Measurements from ENCODE around the gene NFKB1.

Gene NFKB1

DNA sequence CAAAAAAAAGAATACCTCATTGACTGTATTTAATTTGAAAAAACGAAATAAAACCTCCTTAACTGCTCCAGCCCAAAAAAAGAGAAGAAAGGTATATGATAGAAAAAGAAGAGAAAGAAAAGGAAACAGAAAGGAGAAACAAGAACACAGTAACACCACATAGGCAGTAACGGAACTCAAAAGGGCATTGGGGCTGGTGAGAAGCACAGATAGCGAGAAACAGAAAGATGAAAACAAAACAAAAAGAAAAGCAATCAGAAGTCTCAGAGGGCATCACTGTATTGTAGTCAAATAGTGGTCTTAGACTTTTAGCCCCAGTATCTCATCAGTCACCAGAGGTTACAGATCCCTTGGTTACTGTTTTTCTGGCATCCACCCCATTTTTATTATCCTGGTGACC lies 88.6 kb downstream of the NFKB1 start:
- FAIRE-seq (peak; percentile 77), DNase-seq (ENCODE audit: extremely low spot score, insufficient read length, low read depth) (no peak)

- DNase-seq (ENCODE audit: extremely low spot score, insufficient read length, low read depth), result no peak
Observed at GRCh38 chr4:102592256-102592655, 91.1 kb downstream of the NFKB1 start.

GRCh38 chr4:102593147-102593546 lies 92.0 kb downstream of the NFKB1 start:
- DNase-seq (ENCODE audit: extremely low spot score, insufficient read length, low read depth), result no peak

More at GRCh38 chr4:102592256-102592655, 91.1 kb downstream of the NFKB1 start:
- no peak for FAIRE-seq

GRCh38 chr4:102594000-102594399 lies 92.8 kb downstream of the NFKB1 start:
- DNase-seq (ENCODE audit: extremely low spot score, insufficient read length, low read depth) (no peak), FAIRE-seq (no peak)

More at GRCh38 chr4:102593147-102593546, 92.0 kb downstream of the NFKB1 start:
- FAIRE-seq, result no peak

DNA sequence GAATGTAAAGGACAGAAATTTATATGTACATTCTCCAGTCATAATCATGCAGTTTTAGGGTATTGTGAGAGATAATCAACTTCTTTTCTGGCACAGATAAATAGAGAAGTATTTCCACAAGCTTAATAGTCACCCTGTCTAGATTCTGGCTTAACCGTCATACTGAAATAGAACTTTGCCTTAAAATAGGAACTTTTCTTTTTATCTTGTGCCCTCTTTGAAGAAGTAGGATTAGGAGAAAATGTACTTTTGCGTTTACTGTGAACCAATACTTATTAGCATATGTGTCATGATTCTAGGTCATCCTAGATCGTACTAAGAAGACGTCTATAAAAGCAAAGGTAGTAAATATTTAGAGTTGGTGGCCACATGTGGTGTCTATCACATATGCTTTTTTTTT lies 95.4 kb downstream of the NFKB1 start:
- FAIRE-seq (no peak), DNase-seq (ENCODE audit: extremely low spot score, insufficient read length, low read depth) (no peak)

GRCh38 chr4:102598086-102598761 lies 97.1 kb downstream of the NFKB1 start:
- FAIRE-seq, result peak; percentile 76
- DNase-seq (ENCODE audit: extremely low spot score, insufficient read length, low read depth), result no peak

DNA sequence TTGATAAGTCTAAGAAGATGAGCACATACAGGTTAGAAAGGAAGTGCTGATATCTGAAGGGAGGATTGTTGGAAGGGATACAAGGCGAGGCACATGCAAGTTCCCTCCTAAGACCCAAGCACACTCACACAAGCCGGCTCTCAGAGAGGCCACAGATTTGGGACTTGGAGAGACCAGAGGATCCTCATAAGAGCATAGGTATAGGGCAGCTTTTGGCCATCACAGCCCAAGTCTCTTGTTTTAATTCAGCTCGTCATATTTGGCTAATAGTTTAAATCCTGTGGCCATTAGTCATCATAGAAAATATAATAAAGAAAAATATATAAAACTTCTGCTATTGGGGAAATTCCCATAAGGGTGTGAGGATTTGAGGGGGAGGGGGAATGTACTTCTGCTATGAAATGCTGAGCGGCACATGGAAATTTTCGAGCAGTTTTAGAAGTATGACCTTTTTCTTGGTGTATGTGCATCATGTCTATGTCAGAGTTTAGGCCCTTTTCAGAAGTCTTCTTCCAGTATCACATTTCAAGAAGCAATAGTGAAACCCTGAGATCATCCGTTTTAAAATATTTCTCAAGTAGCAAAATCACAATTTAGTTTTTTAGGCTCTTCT lies 97.7 kb downstream of the NFKB1 start:
- DNase-seq (ENCODE audit: extremely low spot score, insufficient read length, low read depth) (no peak), FAIRE-seq (peak; percentile 74)

DNA sequence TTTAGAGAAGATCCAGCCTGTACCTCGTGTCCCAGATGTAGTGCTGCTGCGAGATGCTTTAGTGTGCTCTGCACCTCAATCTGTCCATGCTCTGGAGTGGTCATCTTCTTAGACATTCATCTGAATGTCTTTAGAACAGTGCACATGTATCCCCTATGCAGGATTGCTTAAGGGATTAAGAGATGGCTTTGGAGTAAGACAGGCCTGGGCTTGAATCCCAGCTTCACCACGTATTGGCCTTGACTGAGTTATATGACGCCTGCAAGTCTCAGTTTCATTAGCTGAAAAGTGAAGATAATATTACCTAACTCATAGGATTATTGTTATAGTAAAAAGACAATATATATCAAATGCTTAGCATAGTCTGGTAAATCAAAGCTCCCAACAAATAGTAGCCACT lies 98.3 kb downstream of the NFKB1 start:
- no peak for FAIRE-seq
- no peak for DNase-seq (ENCODE audit: extremely low spot score, insufficient read length, low read depth)

DNA sequence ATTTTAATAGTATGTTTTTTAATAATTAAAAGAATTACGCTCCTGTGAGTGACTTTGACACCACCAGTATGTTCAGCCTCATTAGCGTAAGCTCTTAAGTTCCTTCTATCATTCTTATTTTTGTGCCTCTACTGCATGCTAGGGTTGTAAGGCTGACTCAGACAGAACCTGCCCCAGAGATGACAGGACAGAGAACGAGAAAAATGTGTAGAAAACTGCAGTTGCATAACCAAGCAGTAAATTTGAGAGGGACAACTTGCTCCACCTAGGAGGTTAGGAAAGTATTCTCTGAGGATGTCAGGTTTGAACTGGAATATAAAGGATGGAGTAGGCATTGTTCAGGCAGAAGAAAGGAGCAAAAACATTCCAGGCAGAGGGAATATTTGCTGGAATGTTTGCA lies 98.7 kb downstream of the NFKB1 start:
- FAIRE-seq (peak; percentile 29), DNase-seq (ENCODE audit: extremely low spot score, insufficient read length, low read depth) (no peak)

- FAIRE-seq (no peak), DNase-seq (ENCODE audit: extremely low spot score, insufficient read length, low read depth) (no peak)
Observed at GRCh38 chr4:102600689-102601088, 99.5 kb downstream of the NFKB1 start.

DNA sequence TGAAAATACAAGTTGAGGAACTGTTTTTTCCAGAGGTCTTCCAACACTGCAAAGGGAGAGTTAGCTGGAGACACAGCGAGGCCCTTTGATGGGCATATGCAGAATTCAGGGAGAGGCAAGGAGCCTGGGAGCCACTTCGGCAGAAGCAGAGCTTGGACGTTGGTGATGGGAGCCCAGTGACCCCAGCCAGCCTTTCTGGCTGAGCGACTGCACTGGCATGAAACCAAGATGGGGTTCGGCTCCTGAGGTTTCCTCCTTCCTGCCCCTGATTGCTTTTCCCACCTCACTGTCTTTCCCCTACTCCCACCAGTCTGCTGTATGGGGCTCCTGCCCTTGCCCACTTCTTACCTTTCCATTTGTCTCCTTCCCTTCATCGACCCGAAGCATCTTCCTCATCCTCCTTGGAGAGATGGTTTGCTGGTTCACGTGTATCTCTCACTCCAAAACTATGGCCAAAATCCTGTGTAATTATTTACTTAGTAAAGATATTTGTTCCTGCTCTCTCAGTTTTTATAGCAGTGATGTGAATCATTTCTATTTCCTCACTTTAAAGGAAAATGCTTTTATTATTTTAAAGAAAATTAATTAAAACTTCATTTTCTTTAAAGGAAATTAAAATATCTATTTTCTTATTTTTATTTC lies 100.5 kb downstream of the NFKB1 start:
- DNase-seq (ENCODE audit: extremely low spot score, insufficient read length, low read depth) (no peak), FAIRE-seq (no peak)

DNA sequence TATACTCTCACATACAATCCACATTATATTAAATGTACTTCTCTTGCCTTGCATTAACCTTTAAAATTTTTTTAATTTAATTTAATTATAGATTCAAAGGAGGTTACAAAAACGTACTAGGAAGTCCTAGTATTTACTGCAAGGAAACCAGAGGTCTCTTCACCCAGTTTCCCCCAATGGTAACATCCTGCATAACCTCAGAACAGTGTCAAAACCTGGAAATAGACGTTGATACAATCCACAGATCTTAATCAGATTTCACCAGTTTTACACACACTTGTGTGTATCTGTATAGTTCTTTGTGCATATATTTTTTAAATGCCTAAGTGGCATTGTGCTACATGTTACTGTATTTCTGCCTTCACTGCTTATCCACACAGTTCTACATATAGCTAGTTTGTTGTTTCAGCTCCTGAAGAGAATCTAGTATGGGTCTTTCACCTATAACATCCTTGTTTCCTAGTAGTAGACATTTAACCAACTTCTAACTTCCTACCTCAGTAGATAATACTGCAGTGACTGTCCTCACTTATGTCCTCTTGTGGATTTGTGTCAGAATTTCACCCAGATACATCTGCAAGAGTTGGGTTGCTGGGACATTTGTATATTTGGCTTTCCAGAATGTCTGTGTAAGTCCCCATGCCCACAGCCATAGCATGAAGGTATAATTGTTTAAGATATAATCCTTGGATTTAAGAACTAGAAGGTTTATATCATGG lies 103.2 kb downstream of the NFKB1 start:
- DNase-seq (ENCODE audit: extremely low spot score, insufficient read length, low read depth) (no peak), FAIRE-seq (no peak)

GRCh38 chr4:102606261-102606660 lies 105.1 kb downstream of the NFKB1 start:
- FAIRE-seq (no peak), DNase-seq (ENCODE audit: extremely low spot score, insufficient read length, low read depth) (no peak)

GRCh38 chr4:102606846-102607450 lies 105.8 kb downstream of the NFKB1 start:
- FAIRE-seq, result no peak
- no peak for DNase-seq (ENCODE audit: extremely low spot score, insufficient read length, low read depth)

- FAIRE-seq (no peak), DNase-seq (ENCODE audit: extremely low spot score, insufficient read length, low read depth) (no peak)
Observed at GRCh38 chr4:102608190-102608589, 107.0 kb downstream of the NFKB1 start.

DNA sequence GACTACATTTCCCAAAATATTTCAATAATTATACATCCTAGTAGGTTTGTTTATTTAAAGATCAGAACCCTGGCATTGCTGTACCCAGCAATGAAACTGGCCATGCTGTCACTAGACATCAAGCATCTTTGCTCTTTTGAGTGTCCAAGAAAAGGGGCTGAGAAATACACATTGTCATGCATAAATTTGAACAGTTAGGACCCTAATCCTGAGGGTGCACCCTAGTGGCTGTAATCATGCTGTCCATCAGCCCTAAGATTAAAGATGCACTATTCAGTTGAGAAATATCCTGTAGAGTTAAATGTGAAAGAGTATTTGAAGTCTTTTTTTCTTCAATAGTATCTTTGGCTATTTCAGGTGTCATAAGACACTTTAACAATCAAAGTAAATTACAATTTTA lies 108.8 kb downstream of the NFKB1 start:
- DNase-seq (ENCODE audit: extremely low spot score, insufficient read length, low read depth) (no peak), FAIRE-seq (no peak)

DNA sequence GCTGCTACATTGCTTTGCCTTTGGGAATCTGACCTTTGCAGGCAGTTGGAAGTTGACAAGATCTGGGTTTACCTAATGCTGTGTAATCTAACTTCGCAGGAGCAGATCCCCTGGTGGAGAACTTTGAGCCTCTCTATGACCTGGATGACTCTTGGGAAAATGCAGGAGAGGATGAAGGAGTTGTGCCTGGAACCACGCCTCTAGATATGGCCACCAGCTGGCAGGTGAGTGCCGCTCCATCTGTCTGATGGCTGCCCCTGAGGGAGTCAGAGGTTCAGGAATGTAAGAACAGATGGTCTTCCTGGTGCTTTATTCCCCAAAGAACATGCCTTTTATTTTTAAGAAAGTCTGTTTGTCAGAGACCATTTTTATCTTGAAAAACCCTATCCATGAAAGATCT lies 109.3 kb downstream of the NFKB1 start:
- no peak for DNase-seq (ENCODE audit: extremely low spot score, insufficient read length, low read depth)
- FAIRE-seq, result no peak

- FAIRE-seq (no peak), DNase-seq (ENCODE audit: extremely low spot score, insufficient read length, low read depth) (no peak)
Observed at GRCh38 chr4:102612210-102612609, 111.1 kb downstream of the NFKB1 start.

DNA sequence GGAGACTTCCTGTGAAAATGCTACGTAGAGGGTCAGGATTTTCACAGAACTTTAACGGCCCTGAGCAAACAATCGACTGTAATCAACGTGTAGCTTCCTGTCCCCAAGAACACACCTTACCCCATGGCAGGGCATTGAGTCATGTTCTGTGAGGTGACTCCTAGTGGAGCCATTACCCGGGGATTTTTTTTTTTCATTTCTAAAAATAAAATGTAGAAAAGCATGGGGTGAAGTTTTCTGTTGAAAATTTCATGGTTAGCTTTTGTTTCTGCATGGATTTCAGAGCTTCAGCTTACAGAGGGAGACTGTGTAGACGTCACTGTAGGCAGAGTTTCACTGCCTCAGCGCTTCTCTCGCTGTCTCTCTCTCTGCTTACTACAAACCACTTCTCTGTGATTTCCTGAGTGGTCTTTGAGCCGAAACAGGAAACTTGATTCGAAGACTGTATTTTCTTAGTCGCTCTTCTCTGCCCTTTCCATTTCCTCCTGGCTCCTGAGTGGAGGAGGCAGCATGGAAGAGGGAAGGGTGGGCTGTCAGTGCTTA lies 111.7 kb downstream of the NFKB1 start:
- DNase-seq (ENCODE audit: extremely low spot score, insufficient read length, low read depth) (no peak), FAIRE-seq (no peak)

GRCh38 chr4:102614801-102615200 lies 113.6 kb downstream of the NFKB1 start:
- DNase-seq (ENCODE audit: extremely low spot score, insufficient read length, low read depth) (no peak), FAIRE-seq (no peak)
